NT2/D1 (cell line): ENCODE results near the gene ECI1.

Source experiments
- YY1 ChIP-seq: IDR thresholded peaks from 2 replicates; pipeline ENCODE4 v1.6.1; 2011; ENCODE audit not compliant: insufficient read length, insufficient read depth
- ZNF274 ChIP-seq: IDR thresholded peaks from 2 replicates; pipeline ENCODE4 v1.6.1; 2011; ENCODE audit warnings: mild to moderate bottlenecking, low read depth, low read length

- TF ChIP-seq ZNF274 (no peak), YY1 (no peak)
Observed at GRCh38 chr16:2198283-2198682, 53.1 kb downstream of the ECI1 start.
